NB4 (cell line): Measurements from ENCODE around the gene PRR19.

Source experiments
- CTCF ChIP-seq: IDR thresholded peaks from one replicate; pipeline ENCODE4 v1.5.1; 2012; ENCODE audit warnings: low read depth, low read length
- MYC ChIP-seq: IDR thresholded peaks from 2 replicates; pipeline ENCODE4 v1.6.1; 2011; ENCODE audit warnings: low read depth, low read length
- POLR2A ChIP-seq: IDR thresholded peaks from 2 replicates; pipeline ENCODE4 v1.6.1; 2011; ENCODE audit warnings: mild to moderate bottlenecking; ENCODE audit not compliant: insufficient read length; ENCODE audit errors: extremely low read depth

GRCh38 chr19:42279902-42280814 is 21.8 kb upstream of the PRR19 start:
- peak; percentile 56 for TF ChIP-seq CTCF
- TF ChIP-seq POLR2A: no peak
- TF ChIP-seq MYC: no peak
